Measurements from ENCODE around the gene ZNF365.

Gene ZNF365

DNA sequence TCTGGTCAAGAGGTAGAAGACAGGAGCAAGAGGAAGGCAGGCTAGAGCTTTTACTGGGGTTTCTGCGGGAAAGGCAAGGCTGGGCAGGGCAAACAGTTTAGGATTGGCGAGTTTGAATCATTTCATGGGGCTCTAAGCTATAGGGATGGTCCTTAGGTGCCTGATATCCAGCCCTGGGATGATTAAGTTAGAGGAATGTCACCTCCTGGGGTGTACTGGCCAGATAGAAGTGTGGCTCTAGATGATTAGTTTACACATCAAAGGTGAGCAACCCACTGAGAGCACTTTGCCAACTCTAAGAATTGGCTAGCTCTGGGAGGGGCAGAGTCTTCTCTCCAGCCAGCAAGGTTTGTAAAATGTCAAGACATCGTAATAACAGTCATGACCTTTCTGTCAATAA, 52.4 kb downstream of the ZNF365 start:
- no peaks in the 10 kb centered on the region for H3F3A ChIP-seq (ENCODE audit: insufficient read depth, low read length)
- no peak overlapping the region for H2AFZ ChIP-seq (ENCODE audit: low read length)
- H4K20me1 ChIP-seq (ENCODE audit: insufficient read depth, low read length): no peaks in the 10 kb centered on the region
- no peak for DNase-seq
- no peaks in the 10 kb centered on the region for H3K36me3 ChIP-seq (replicated peaks; ENCODE audit: insufficient read depth, low read length)
- H3K4me1 ChIP-seq (ENCODE audit: low read length): no peaks in the 10 kb centered on the region
- no peaks in the 10 kb centered on the region for H3K9me3 ChIP-seq (replicated peaks; ENCODE audit: insufficient read depth, low read length)
- no peak for TF ChIP-seq EZH2phosphoT487 (IDR thresholded peaks at IDR 0.05; ENCODE audit: low read length)
- TF ChIP-seq, protein P1, sequence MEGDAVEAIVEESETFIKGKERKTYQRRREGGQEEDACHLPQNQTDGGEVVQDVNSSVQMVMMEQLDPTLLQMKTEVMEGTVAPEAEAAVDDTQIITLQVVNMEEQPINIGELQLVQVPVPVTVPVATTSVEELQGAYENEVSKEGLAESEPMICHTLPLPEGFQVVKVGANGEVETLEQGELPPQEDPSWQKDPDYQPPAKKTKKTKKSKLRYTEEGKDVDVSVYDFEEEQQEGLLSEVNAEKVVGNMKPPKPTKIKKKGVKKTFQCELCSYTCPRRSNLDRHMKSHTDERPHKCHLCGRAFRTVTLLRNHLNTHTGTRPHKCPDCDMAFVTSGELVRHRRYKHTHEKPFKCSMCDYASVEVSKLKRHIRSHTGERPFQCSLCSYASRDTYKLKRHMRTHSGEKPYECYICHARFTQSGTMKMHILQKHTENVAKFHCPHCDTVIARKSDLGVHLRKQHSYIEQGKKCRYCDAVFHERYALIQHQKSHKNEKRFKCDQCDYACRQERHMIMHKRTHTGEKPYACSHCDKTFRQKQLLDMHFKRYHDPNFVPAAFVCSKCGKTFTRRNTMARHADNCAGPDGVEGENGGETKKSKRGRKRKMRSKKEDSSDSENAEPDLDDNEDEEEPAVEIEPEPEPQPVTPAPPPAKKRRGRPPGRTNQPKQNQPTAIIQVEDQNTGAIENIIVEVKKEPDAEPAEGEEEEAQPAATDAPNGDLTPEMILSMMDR (IDR thresholded peaks at IDR 0.05; ENCODE audit: low read length): no peak
- TF ChIP-seq EZH2 (optimal IDR thresholded peaks at IDR 0.05; ENCODE audit: low read depth, low read length): no peak
- no peaks in the 10 kb centered on the region for H3K27me3 ChIP-seq (replicated peaks; ENCODE audit: insufficient read depth, low read length)
- H3K9ac ChIP-seq (ENCODE audit: low read length): no peak overlapping the region
- H3K27ac ChIP-seq (ENCODE audit: low read length): no peak overlapping the region
- H3K4me2 ChIP-seq (ENCODE audit: low read depth, low read length): no peak overlapping the region
- no peaks in the 10 kb centered on the region for H3K9me2 ChIP-seq (replicated peaks; ENCODE audit: insufficient read depth, low read length)
- H3K4me3 ChIP-seq (ENCODE audit: low read length): no peak overlapping the region
- no peaks in the 10 kb centered on the region for H3K79me2 ChIP-seq (ENCODE audit: low read length)

- Histone ChIP-seq H3K9me3 (replicated peaks; ENCODE audit: insufficient read depth, low read length) (no peaks in the 10 kb centered on the region), H2AFZ (ENCODE audit: low read length) (no peak overlapping the region), H3K4me3 (ENCODE audit: low read length) (no peak overlapping the region), H3K9me2 (replicated peaks; ENCODE audit: insufficient read depth, low read length) (no peaks in the 10 kb centered on the region), H3K4me1 (ENCODE audit: low read length) (no peaks in the 10 kb centered on the region), H3K27ac (ENCODE audit: low read length) (no peak overlapping the region), H4K20me1 (ENCODE audit: insufficient read depth, low read length) (no peaks in the 10 kb centered on the region), H3F3A (ENCODE audit: insufficient read depth, low read length) (no peaks in the 10 kb centered on the region), H3K9ac (ENCODE audit: low read length) (no peak overlapping the region), H3K79me2 (ENCODE audit: low read length) (no peaks in the 10 kb centered on the region), H3K4me2 (ENCODE audit: low read depth, low read length) (no peak overlapping the region), H3K27me3 (replicated peaks; ENCODE audit: insufficient read depth, low read length) (no peaks in the 10 kb centered on the region), H3K36me3 (replicated peaks; ENCODE audit: insufficient read depth, low read length) (no peaks in the 10 kb centered on the region)
- TF ChIP-seq EZH2 (optimal IDR thresholded peaks at IDR 0.05; ENCODE audit: low read depth, low read length) (no peak), EZH2phosphoT487 (IDR thresholded peaks at IDR 0.05; ENCODE audit: low read length) (no peak)
- TF ChIP-seq, protein P1 (IDR thresholded peaks at IDR 0.05; ENCODE audit: low read length): no peak
- no peak for DNase-seq
Observed at GRCh38 chr10:62430881-62431280, 56.7 kb downstream of the ZNF365 start.

- Histone ChIP-seq H3F3A (ENCODE audit: insufficient read depth, low read length) (no peaks in the 10 kb centered on the region), H3K9ac (ENCODE audit: low read length) (no peak overlapping the region), H3K36me3 (replicated peaks; ENCODE audit: insufficient read depth, low read length) (no peaks in the 10 kb centered on the region), H3K4me1 (ENCODE audit: low read length) (no peaks in the 10 kb centered on the region), H3K9me3 (replicated peaks; ENCODE audit: insufficient read depth, low read length) (no peaks in the 10 kb centered on the region), H3K4me3 (ENCODE audit: low read length) (no peak overlapping the region), H3K4me2 (ENCODE audit: low read depth, low read length) (no peak overlapping the region), H3K79me2 (ENCODE audit: low read length) (no peaks in the 10 kb centered on the region), H3K27me3 (replicated peaks; ENCODE audit: insufficient read depth, low read length) (no peaks in the 10 kb centered on the region), H4K20me1 (ENCODE audit: insufficient read depth, low read length) (no peaks in the 10 kb centered on the region), H2AFZ (ENCODE audit: low read length) (no peak overlapping the region), H3K9me2 (replicated peaks; ENCODE audit: insufficient read depth, low read length) (no peaks in the 10 kb centered on the region), H3K27ac (ENCODE audit: low read length) (no peak overlapping the region)
- TF ChIP-seq EZH2 (optimal IDR thresholded peaks at IDR 0.05; ENCODE audit: low read depth, low read length) (no peak), EZH2phosphoT487 (IDR thresholded peaks at IDR 0.05; ENCODE audit: low read length) (no peak)
- TF ChIP-seq, protein P1 (IDR thresholded peaks at IDR 0.05; ENCODE audit: low read length): no peak
- no peak for DNase-seq
Observed at GRCh38 chr10:62433181-62433692, 59.1 kb downstream of the ZNF365 start.

Data from MM.1S (cell line).